A549 (cell line): ENCODE data around the gene PYGL.

Source experiments
- BHLHE40 ChIP-seq: IDR thresholded peaks from 2 replicates; pipeline ENCODE4 v1.6.1; 2012; ENCODE audit warnings: low read depth, low read length, inconsistent platforms
- CEBPB ChIP-seq, 2 experiments: fragments of >200 bp in 1 of 2; sonication (Bioruptor Twin) in 1 of 2; formaldehyde crosslinking in 1 of 2; IDR thresholded peaks; 2 replicates each; pipeline ENCODE4 v1.6.1; 2012 to 2016
- CHD2 ChIP-seq: fragments of 150-350 bp; IDR thresholded peaks from 2 replicates; pipeline ENCODE4 v1.6.1; 2014; ENCODE audit warnings: low read length; ENCODE audit not compliant: partially characterized antibody
- EHMT2 ChIP-seq: fragments of 200-600 bp; sonication (generic); IDR thresholded peaks from 2 replicates; pipeline ENCODE4 v1.6.1; 2016; ENCODE audit warnings: antibody characterized with exemption, low read depth, mild to moderate bottlenecking, moderate library complexity
- KDM5A ChIP-seq: fragments of 200-600 bp; sonication (generic); IDR thresholded peaks from 2 replicates; pipeline ENCODE4 v1.6.1; 2016; ENCODE audit warnings: antibody characterized with exemption, mild to moderate bottlenecking
- MAFK ChIP-seq: fragments of 450-650 bp; IDR thresholded peaks from 2 replicates; pipeline ENCODE4 v1.6.1; 2014; ENCODE audit not compliant: partially characterized antibody
- POLR2A ChIP-seq: IDR thresholded peaks from 2 replicates; pipeline ENCODE4 v1.6.1; 2012; ENCODE audit warnings: mild to moderate bottlenecking, low read length
- POLR2AphosphoS2 ChIP-seq: conservative IDR thresholded peaks from 2 replicates; pipeline ENCODE4 v1.6.1; 2012; ENCODE audit warnings: low read length, improper control_type of control experiment, inconsistent platforms
- SMC3 ChIP-seq: fragments of >200 bp; sonication (Bioruptor Twin); formaldehyde crosslinking; IDR thresholded peaks from 3 replicates; pipeline ENCODE4 v1.6.1; 2018; ENCODE audit warnings: inconsistent platforms
- ZNF302 ChIP-seq: fragments of 250-450 bp; sonication (Bioruptor Pico); IDR thresholded peaks from 2 replicates; pipeline ENCODE4 v1.9.0; 2021; ENCODE audit warnings: inconsistent platforms, mild to moderate bottlenecking, moderate library complexity
- TF ChIP-seq, protein P1 (sequence below): fragments of >200 bp; sonication (Bioruptor Twin); formaldehyde crosslinking; IDR thresholded peaks from 3 replicates; pipeline ENCODE4 v1.5.1; 2016
- TF ChIP-seq, protein P2 (sequence below): IDR thresholded peaks from 2 replicates; pipeline ENCODE4 v1.6.1; 2012
- TF ChIP-seq, protein P3 (sequence below): fragments of 450-650 bp; IDR thresholded peaks from 2 replicates; pipeline ENCODE4 v1.6.1; 2014; ENCODE audit warnings: antibody characterized with exemption
- TF ChIP-seq, protein P4 (sequence below): fragments of >200 bp; sonication (Bioruptor Twin); formaldehyde crosslinking; IDR thresholded peaks from 3 replicates; pipeline ENCODE4 v1.6.1; 2016

DNA sequence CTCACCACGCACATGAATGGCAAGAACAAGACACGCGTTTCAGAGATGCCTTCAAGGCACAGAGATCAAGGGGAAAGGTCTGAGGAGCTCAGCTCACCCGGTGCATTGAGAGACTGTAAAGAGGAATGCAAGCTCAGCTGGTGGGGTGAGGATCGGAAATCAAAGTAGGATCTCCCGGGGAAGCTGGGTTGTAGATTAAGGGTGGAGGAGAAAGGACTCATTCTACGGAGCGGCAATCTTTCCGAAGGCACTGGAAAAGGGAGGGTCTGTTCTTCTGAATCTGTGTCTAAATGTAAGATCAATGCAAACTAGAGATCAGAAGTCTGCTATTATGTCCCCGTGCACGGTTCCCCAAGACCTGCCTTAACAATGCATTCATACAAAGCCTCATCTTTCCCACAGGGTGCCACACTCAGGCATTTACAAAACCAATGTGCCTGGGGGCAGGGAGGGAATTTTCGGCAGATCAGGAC is 41.6 kb upstream of the PYGL start:
- TF ChIP-seq, protein P1, sequence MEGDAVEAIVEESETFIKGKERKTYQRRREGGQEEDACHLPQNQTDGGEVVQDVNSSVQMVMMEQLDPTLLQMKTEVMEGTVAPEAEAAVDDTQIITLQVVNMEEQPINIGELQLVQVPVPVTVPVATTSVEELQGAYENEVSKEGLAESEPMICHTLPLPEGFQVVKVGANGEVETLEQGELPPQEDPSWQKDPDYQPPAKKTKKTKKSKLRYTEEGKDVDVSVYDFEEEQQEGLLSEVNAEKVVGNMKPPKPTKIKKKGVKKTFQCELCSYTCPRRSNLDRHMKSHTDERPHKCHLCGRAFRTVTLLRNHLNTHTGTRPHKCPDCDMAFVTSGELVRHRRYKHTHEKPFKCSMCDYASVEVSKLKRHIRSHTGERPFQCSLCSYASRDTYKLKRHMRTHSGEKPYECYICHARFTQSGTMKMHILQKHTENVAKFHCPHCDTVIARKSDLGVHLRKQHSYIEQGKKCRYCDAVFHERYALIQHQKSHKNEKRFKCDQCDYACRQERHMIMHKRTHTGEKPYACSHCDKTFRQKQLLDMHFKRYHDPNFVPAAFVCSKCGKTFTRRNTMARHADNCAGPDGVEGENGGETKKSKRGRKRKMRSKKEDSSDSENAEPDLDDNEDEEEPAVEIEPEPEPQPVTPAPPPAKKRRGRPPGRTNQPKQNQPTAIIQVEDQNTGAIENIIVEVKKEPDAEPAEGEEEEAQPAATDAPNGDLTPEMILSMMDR: no peak
- no peak for TF ChIP-seq BHLHE40
- TF ChIP-seq SMC3: no peak
- no peak for TF ChIP-seq EHMT2
- TF ChIP-seq POLR2AphosphoS2: no peak
- TF ChIP-seq, protein P2, sequence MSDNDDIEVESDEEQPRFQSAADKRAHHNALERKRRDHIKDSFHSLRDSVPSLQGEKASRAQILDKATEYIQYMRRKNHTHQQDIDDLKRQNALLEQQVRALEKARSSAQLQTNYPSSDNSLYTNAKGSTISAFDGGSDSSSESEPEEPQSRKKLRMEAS: no peak
- no peak for TF ChIP-seq CHD2
- TF ChIP-seq, protein P3, sequence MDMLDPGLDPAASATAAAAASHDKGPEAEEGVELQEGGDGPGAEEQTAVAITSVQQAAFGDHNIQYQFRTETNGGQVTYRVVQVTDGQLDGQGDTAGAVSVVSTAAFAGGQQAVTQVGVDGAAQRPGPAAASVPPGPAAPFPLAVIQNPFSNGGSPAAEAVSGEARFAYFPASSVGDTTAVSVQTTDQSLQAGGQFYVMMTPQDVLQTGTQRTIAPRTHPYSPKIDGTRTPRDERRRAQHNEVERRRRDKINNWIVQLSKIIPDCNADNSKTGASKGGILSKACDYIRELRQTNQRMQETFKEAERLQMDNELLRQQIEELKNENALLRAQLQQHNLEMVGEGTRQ: no peak
- no peak for TF ChIP-seq MAFK
- TF ChIP-seq POLR2A: no peak
- TF ChIP-seq KDM5A: no peak
- TF ChIP-seq, protein P4, sequence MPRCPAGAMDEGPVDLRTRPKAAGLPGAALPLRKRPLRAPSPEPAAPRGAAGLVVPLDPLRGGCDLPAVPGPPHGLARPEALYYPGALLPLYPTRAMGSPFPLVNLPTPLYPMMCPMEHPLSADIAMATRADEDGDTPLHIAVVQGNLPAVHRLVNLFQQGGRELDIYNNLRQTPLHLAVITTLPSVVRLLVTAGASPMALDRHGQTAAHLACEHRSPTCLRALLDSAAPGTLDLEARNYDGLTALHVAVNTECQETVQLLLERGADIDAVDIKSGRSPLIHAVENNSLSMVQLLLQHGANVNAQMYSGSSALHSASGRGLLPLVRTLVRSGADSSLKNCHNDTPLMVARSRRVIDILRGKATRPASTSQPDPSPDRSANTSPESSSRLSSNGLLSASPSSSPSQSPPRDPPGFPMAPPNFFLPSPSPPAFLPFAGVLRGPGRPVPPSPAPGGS: no peak
- no peak for TF ChIP-seq ZNF302 (CRISPR knock-in tag)
- no peak for TF ChIP-seq CEBPB (IDR thresholded peaks at IDR 0.05)
